Kasumi-1 (cell line): ENCODE measurements around the gene GTSE1.

Experiments used
- DNase-seq, 2 experiments: peaks; one replicate each; lab custom pipeline; 2025; lab: John Stamatoyannopoulos, UW

Gene GTSE1

GRCh38 chr22:46275455-46276122, 21.1 kb upstream of the GTSE1 start:
- DNase-seq: no peak

GRCh38 chr22:46276563-46276962, 20.1 kb upstream of the GTSE1 start:
- no peak for DNase-seq

- no peak for DNase-seq
Measured at GRCh38 chr22:46278656-46279645, 17.7 kb upstream of the GTSE1 start.

- DNase-seq: no peak
Measured at GRCh38 chr22:46280063-46280817, 16.4 kb upstream of the GTSE1 start.

GRCh38 chr22:46280999-46281623, 15.6 kb upstream of the GTSE1 start:
- DNase-seq: no peak

GRCh38 chr22:46281866-46282678, 14.6 kb upstream of the GTSE1 start:
- no peak for DNase-seq

GRCh38 chr22:46286006-46286405, 10.7 kb upstream of the GTSE1 start:
- DNase-seq: no peak

DNA sequence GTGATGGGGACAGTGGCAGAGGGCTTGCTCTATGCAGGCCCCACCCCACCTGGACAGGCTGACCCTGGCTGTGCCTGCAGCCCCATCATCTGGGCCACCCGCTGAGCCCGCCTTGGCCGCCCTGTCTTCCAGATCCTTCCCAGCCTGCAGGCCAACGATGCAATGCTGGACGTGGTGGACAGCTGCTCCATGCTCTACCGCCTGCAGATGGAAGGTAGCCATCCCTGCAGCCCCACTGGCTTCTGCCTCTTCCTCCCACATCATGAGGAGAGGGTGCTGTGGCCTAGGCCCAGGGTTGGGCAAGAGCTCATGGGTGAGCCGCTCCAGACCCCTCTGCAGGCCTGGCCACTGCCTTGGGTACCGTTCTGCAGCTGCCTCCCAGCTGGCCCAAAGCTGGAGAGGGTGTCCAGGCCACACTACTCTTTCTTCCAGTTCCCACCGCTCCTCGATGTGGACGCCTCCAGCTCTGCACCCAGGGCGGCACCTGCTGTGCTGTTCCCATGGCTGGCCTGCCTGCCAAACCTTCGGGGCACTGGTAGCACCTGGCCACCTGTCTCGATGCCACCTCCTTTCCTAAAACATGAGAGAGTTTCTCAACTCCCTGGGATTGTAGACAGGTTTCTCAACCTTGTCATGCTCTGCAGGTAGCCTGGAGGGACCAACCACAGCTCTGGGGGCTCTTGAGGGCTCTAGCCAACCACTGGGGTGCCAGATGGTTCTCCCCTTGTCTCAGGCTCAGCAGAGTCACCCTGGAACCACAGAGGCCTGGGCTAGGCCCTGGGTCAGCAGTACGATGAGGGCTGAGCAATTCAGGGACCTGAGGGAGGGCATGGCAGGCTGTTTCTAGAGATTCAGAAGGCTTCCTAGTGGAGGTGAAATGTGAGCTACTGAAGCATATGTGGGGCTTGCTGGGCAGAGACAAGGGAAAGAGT, 9.5 kb upstream of the GTSE1 start:
- no peak for DNase-seq

- peak; percentile 35 to 54 for DNase-seq
Measured at GRCh38 chr22:46287873-46288751, 8.6 kb upstream of the GTSE1 start.

GRCh38 chr22:46288846-46289243, 7.8 kb upstream of the GTSE1 start:
- no peak for DNase-seq

GRCh38 chr22:46289244-46289891, 7.3 kb upstream of the GTSE1 start:
- no peak for DNase-seq

DNA sequence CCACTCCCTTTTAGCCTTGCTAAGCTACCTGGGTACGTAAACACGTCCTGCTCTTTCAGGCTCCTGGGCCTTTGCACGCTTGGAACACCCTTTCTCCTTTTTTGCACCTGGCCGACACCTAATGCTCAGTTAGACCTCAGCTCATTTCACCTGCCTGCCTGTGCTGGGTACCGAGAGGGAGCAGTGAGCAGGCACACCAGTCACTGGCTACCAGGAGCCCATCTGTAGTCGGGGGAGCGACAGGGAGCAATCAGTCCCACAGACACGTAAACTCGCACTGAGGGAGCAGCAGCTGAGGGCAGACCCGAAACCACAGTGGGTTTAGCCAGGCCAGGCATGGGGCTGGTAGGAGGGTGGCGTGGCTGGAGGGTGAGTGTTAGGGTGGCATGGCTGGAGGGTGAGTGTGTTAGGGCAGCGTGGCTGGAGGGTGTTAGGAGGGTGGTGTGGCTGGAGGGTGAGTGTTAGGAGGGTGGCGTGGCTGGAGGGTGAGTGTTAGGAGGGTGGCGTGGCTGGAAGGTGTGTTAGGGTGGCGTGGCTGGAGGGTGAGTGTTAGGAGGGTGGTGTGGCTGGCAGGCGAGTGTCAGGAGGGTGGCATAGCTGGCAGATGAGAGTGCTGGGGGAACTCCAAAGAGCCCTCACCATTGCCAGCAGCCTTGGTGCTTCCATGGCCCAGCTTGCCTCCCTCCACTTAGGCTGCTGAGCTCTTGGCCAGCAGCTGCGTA, 6.4 kb upstream of the GTSE1 start:
- DNase-seq: no peak

DNA sequence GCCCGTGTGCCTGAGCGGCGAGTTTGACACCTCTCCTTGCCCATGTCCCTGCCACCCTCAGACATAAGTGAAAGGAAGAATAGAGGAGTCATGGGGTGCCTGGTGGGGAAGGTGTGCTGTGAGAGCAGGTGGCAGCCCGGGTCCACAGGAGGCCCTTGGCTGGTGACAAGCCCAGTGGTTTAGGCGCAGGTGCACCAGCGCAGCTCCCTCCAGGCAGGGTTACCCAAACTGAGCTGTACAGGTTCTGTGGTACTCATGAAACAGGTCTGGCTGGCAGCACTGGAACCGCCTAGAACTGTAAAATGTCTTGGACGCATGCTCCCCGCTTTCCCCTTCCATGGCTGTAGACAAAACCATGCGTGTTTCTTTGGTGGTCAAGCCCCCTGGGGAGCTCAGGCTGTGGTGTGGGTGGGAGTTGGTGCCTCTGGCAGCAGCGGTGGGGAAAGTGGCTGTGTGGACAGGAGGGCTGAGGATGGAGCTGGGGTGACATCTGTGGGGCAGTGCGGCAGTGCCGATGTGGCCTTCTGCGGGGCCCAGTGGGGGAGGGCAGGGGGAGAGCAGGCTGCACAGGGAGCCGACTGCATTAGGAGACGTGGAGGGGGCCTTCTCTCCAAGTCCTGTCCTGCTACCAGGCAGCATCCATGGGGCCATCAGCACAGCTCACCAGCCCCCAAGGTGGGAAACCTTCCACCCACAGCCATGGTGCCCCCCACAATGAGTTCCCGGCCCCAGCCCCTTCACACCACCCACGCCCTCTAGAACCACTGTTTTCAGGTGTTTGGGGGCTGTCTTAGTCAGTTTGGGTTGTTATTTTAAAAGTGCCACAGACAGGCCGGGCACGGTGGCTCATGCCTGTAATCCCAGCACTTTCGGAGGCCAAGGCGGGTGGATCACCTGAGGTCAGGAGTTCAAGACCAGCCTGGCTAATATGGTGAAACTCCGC, 5.6 kb upstream of the GTSE1 start:
- DNase-seq: no peak

- no peak for DNase-seq
Measured at GRCh38 chr22:46292173-46292572, 4.5 kb upstream of the GTSE1 start.

DNA sequence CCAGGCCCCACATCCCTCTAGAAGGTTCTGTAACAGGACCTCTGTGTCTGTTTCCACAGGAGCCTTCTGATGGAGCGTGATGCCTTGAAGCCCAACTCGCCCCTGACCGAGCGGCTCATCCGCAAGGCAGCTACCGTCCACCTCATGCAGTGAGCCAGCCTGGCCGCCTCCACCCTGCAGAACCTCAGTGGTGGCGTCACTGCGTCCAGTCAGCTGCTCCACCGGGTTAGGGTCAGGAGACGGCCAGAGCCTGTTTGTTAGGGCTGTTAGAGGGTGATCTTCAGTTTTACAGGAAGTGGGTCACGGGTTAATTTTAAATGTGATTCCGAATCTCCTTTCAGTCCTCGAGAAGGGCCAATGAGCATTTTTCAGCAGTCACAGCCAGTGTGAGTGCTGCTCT, 3.9 kb upstream of the GTSE1 start:
- no peak for DNase-seq

GRCh38 chr22:46293577-46294260, 3.0 kb upstream of the GTSE1 start:
- peak; percentile 91 to 92 for DNase-seq
